Upper lobe of left lung (tissue), 4 donors: ENCODE data around the gene MARCO.
A peak's percentile ranks its signal among the peaks of the same experiment; 100 is the strongest.

Experiments used
- CTCF ChIP-seq, 6 experiments: fragments of 450-650 bp in 4 of 6; fragments of 200-600 bp in 2 of 6; sonication (generic) in 2 of 6; IDR thresholded peaks; one replicate each; pipeline ENCODE4 v1.5.1; 2016 to 2019; ENCODE audit warnings: antibody characterized with exemption in 6 of 6
- EP300 ChIP-seq, 4 donors: sonication (generic); formaldehyde crosslinking; IDR thresholded peaks; one replicate each; pipeline ENCODE4 v1.5.1; 2017; ENCODE audit warnings: antibody characterized with exemption in 4 of 4, control low read depth in 2 of 4
- POLR2A ChIP-seq, 4 donors: fragments of 450-650 bp; IDR thresholded peaks; one replicate each; pipeline ENCODE4 v1.5.1; 2016 to 2017; ENCODE audit warnings: antibody characterized with exemption in 4 of 4, mild to moderate bottlenecking in 2 of 4

DNA sequence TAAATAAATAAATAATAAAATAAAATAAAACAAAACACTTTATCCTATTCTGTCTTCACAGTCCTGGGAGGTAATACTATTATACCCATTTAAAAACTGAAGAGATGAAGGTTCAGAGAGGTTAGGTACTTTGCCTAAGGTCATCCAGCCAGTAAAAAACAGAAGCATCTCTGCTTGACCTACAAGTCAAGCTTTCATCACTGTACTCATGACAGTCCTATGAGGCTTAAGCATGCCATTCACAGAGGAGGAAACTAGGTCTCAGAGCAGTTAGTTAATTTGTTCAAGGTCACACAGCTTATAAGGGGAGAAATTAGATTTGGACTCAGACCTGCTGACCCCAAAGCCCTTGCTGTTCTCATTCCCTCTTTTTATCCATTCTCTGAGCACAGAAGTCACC lies 77.5 kb downstream of the MARCO start:
- TF ChIP-seq CTCF (IDR thresholded peaks at IDR 0.05) (no peak), EP300 (IDR thresholded peaks at IDR 0.05) (peak in 1 of 4 donors; percentile 23), POLR2A (IDR thresholded peaks at IDR 0.05) (no peak)
